Left hindlimb (tissue), 1 donor: ENCODE measurements around the gene TSPO2.

Experiments used
- DNase-seq: peaks from one replicate; pipeline ENCODE4 v3.0.0-alpha.2; 2018

Gene TSPO2

DNA sequence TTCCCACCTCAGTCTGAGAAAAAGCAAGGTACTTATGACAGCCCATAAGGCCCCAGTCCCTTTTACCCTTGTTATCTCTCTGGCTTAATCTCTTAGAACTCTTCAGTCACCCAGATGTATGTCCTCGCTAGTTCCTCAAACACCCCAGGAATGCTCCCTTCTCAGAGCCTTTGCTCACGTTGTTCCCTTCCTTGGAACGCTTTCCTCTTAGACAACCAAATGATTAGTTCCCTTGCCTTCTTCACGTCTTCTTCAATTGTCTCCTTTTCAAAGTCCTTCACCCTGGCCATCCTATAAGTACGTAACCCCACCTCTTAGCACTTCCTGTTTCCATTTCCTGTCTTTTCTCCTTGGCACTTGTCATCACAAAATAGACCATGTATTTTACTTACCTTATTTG, 9.6 kb downstream of the TSPO2 start:
- no peak for DNase-seq

DNA sequence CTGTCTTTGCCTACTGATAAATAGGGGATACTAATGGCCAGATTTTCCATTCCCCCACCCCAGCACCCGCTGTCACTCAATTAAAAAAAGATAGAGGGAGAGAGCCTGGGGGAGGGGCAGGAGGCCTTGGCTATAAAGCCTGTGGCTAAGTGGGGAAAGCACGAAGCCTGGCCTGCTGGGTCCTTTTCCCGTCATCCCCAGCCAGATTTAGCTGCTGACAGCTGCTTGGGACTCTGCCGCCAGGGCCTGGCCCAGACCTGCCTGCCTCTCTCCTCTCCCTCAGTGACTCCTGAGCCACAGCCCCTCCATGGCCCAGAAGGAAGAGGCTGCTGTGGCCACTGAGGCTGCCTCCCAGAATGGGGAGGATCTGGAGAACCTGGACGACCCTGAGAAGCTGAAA, 10.8 kb downstream of the TSPO2 start, which contains the start of gene APOBEC2:
APOBEC2 (plus strand) TSS at position 162 of the 400 bp plus-strand sequence; CDS start at position 308, 146 bp downstream.
- DNase-seq: peak; percentile 44

DNA sequence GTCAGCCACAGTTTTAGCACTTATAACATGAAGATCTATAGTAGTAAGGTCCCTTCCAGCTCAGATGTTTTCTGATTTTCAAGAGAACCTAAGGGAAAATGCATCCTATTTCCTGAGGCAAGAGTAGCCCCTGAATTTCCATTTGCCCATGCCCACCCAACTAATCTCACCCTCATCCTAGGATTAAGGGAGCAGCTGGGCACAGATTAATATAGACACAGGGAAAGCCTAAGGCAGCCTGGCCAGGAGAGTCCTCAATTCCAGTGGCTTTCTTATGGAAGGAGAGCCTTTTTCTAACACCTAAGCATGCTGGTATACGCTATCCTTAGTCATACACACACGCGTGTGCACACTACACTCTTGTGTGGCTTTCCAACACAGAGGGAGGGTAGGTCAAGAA, 12.2 kb downstream of the TSPO2 start:
- DNase-seq: no peak

GRCh38 chr6:41055149-41055548, 12.9 kb downstream of the TSPO2 start:
- DNase-seq: peak; percentile 21

DNA sequence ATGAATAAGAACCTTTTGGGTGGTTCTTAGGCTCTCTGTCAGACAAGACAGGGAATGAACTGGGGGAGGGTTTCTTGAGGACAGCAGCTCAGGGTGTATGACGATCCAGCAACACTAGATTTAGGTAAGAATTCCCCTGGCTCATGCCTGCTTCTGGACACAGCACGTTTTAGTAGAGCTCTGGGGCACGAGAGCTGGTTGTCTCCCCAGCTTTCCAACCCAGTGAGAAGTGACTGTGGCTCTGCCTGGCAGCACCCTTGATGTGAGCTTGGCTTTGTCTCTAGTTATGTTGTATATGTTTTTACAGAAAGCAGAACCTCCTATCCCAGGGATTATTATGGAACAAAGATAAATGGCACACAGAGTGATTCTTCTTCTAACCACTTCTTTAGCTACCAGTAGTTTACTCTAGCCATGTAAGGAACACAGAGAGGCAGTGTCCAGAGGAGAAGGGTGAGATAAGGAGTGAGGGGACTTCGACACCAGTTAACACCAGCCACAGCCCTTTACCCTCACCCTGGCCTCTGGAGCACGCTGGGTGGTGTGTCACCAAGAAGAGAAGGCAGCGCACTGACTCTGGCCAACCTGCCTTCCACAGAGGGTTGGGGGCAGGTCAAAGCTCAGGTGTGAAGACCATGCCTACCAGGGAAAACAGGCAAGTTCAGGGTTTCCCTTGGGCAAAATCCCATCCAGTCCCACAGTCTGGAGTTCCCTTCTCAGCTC, 14.7 kb downstream of the TSPO2 start:
- peak; percentile 5 for DNase-seq

- peak; percentile 12 for DNase-seq
Observed at GRCh38 chr6:41058783-41059181, 16.5 kb downstream of the TSPO2 start.

GRCh38 chr6:41059556-41059955, 17.3 kb downstream of the TSPO2 start:
- DNase-seq: peak; percentile 27

- no peak for DNase-seq
Observed at GRCh38 chr6:41061196-41061726, 19.0 kb downstream of the TSPO2 start.

DNA sequence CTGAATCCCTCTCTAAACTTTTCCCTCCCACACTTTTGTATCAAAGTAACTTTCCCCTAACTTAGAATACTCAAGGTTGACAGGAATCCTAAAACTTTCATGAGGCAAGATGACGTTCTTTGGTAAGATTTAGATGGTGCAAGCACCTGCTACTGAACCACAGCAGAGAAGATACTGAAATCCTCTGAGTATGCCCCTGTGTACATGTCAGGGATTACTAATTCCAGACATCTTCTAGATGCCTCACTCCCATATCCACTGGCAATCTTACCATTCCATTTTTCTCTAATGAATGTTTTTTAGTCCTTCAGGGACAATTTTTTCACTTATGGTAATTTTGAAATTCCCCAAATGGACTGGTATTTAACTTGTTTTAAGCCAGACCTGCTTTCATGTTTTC, 19.8 kb downstream of the TSPO2 start:
- no peak for DNase-seq

DNA sequence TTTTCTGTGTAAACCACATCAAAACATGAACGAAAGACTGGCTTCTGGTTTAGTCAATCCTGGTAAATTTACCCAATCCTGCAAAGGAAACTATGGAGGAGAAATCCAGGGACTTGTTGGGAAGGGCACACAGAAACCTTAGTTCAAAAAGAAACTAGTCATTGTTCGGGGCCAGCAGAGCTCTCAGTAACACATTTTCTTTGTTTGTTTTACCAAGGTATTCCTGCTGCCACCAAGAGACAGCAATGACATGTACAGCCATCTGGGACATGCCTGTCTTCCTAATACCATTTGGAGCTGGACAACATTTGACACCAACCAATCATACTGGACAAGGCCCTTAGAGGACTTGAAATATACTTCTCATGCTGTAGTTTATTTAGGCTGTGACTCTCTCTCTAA, 21.6 kb downstream of the TSPO2 start:
- peak; percentile 19 for DNase-seq

GRCh38 chr6:41064841-41065240, 22.6 kb downstream of the TSPO2 start:
- no peak for DNase-seq

DNA sequence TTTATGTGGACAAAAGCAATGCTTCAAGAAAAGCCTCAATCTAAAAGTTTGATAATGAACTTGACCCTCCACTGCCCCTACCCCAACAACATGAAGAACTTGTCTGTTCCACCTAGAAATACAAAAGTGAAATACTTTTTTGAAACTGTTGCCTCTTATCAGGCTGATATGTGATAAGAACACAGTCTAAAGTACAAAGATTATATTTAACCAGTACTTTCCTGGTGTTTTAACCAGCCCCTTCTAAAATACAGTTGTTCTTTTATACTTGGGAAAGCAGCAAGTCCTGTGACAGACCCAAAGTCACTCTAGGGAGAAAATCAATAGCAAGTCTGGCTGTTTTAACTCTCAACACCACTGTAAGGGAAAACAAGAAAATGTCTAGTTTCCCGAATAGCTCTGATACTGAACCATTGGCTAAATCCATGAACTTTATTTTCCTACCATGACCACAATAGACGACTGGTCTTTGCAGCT, 23.3 kb downstream of the TSPO2 start:
- DNase-seq: no peak

DNA sequence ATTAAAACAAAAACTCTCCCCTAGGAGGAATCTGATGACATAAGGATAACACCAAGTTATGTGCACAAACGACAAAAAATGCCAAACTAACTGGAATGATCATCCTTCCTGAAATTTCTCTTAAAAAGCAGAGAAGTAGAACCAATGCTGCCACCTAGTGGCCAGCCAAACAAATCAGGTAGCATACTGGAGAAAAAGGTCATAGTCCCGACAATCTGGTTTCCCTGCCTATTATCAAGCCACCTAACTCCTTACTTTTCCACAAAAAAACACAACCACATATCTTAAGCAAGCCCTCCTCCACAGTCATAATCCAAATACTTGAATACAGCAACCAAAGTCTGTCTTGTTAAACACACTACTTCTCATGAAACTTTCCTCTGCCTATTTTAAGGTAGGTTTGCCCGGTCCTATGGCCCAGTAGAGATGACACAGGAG, 24.6 kb downstream of the TSPO2 start:
- DNase-seq: peak; percentile 56

- DNase-seq: no peak
Observed at GRCh38 chr6:41071501-41071922, 29.2 kb downstream of the TSPO2 start.

DNA sequence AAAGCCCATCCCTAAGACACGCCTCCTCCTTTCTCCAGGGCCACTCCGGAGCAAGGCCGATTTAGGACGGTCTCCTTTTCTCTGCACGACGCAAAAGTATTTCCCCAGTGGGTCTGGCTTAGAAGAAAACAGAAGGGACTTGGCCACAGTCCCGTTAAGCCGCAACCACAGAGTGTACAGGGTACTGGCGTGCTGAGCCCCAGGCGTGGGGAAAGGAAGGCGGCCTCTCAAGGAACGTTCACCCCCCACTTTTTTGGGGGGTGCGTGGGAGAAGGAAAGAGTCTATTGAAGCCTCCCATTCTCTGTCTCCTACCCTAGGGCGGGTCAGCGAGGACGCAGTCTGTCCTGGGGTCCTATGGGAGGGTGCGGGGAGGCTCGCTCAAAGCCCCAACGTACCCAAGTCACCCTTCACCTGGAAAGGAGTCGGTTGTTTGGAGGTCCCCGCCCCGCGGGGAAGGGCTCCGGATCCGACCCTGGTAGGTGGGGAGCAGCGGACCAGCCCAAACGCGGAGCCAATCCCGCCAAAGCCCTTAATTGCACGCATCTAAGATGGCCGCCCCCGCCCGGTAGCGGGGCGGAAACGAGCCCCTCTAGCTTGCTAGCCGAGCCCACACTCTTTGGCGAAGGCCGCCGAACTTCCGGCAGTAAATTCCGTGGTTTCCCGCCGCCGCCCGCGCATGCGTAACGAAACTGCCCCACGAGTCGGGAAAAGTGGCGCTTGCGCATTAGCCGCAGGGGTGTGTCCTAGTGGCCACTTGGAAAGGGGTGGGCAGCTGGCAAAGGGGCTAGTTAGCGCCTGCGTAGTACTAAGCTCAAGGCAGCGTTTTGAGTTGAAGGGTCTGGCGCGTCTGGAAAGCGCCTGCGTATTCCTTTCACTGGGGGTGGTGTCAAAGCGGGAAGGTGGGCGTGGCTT, 29.9 kb downstream of the TSPO2 start, which contains the start of gene OARD1:
OARD1 (minus strand) TSS at position 434 of the 913 bp plus-strand sequence. CDS start 722 bp downstream, outside the sequence.
- DNase-seq: peak; percentile 100

GRCh38 chr6:41072836-41073202, 30.6 kb downstream of the TSPO2 start, which contains the start of gene NFYA:
Gene NFYA, plus strand, starts transcription at chr6:41072974. Its CDS starts 6,116 bp downstream, at chr6:41079090.
- DNase-seq: peak; percentile 100

DNA sequence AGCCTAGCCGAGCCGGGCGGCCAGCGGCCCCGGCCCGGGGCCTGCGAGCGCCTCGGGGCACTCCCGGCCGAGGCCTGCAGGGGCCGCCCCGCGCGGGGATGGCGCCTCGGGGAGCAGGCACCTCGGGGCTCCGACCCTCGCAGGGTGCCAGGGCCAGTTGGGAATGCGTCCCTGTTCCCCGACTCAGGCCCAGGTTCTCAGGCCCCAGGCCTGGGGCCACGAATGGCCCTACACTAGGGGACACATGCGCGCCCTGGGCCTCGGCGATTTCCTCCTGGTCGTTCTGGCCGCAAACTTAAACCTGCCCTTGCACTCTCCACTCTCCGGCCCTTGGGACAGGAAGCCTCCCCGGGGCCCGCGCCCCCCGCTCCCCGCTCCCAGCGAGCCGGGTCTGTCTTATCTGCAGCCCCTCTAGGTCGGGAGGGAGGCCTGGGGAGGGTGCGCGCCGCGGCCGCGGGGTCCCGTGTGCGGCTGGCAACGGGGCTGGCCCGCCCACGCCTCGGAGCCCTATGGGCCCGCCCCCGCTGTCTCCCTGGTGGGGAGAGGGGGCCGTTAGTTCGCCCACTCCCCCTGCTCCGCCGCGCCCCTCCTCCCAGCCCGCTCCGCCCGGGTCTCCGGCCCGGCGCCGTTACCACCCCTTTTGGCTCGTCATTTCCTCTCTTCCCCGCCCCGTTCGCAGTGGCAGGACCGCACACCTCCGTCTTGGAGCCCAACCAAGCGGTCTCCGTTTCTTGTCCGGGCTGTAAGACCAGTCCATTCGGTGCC, 31.1 kb downstream of the TSPO2 start:
- peak; percentile 91 for DNase-seq

- no peak for DNase-seq
Observed at GRCh38 chr6:41073968-41074691, 31.9 kb downstream of the TSPO2 start.

DNA sequence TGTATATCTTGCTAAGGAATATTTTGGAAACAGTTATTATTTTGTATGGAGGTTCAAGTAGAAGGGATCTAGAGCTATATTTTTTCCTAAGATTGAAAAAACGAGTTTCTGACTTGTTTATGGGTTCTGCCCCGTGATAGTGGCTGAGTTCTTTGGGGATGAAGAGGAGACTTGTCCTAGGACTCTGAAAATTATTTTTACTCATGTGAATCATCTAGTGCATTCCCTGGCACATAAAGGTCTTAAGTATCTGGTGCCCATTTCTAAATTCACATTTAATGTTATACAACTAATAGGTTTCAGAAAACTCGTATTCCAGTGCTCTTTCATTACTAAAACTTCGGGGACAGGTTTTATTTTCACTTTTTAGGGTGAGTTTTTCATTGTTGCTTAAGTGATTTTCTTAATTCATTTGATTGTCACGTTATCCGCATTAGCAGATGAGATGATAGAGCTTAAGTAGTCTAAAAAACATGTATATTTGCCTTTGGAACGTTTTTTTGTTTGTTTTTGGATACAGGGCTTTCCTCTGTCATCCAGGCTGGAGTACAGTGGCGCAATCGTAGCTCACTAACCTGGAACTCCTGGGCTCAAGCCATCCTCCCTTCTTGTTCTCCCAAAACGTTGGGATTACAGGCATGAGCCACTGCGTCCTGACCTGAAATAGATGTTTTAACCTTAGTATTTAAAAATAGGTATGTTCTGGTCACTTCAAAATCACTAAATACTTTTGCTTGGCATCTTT, 32.6 kb downstream of the TSPO2 start:
- no peak for DNase-seq

GRCh38 chr6:41075651-41076626, 33.7 kb downstream of the TSPO2 start:
- DNase-seq: no peak
